PC-9 (cell line): ENCODE measurements around the gene DMPK. TPM values are rescaled to one million over a fixed set of nuclear protein-coding genes. Genes with fewer than 3 reads are reported as not detected.

Experiments
- BruUV-seq: library from RNA; stranded (reverse); fragments of 400-500 nt; replicated peaks from 2 replicates; lab custom pipeline; 2021; lab: Mats Ljungman, UMichigan
- CTCF ChIA-PET: fragments of 300-600 bp; sonication (Branson Sonifier 250); formaldehyde crosslinking; loops from one replicate; lab custom pipeline; 2022; ENCODE audit warnings: antibody characterized with exemption; lab: Charles Lee
- POLR2A ChIA-PET: fragments of 300-600 bp; sonication (Branson Sonifier 250); formaldehyde crosslinking; loops from one replicate; lab custom pipeline; 2022; ENCODE audit warnings: antibody characterized with exemption; ENCODE audit not compliant: unreplicated experiment; lab: Charles Lee
- DNase-seq, 2 experiments: peaks; one replicate each; pipeline versions ENCODE4 v3.0.0 to v3.0.0-alpha.2; 2015 to 2022; ENCODE audit warnings: mixed read lengths in 1 of 2
- H2AFZ ChIP-seq: fragments of 200-600 bp; sonication (generic); 2 replicates; pipeline ENCODE4 v1.8.1; 2017; ENCODE audit warnings: antibody characterized with exemption
- H3F3A ChIP-seq: fragments of 200-600 bp; sonication (generic); 2 replicates; pipeline ENCODE4 v1.8.1; 2017; ENCODE audit warnings: antibody characterized with exemption, mild to moderate bottlenecking, low read depth; ENCODE audit not compliant: insufficient read depth
- H3K27ac ChIP-seq: fragments of 200-600 bp; sonication (generic); 2 replicates; pipeline ENCODE4 v1.6.1; 2016; ENCODE audit warnings: mixed run types
- H3K27me3 ChIP-seq: fragments of 200-600 bp; sonication (generic); 2 replicates; pipeline ENCODE4 v1.6.1; 2016; ENCODE audit warnings: low read depth, mixed run types; ENCODE audit not compliant: insufficient read depth
- H3K36me3 ChIP-seq: fragments of 200-600 bp; sonication (generic); 2 replicates; pipeline ENCODE4 v1.6.1; 2016; ENCODE audit warnings: low read depth, mixed run types
- H3K4me1 ChIP-seq: fragments of 200-600 bp; sonication (generic); replicated peaks from 2 replicates; pipeline ENCODE4 v1.6.1; 2016; ENCODE audit warnings: mixed run types; ENCODE audit not compliant: insufficient read depth
- H3K4me2 ChIP-seq: fragments of 200-600 bp; sonication (generic); 2 replicates; pipeline ENCODE4 v1.6.1; 2017; ENCODE audit warnings: mixed run types
- H3K4me3 ChIP-seq: fragments of 200-600 bp; sonication (generic); 2 replicates; pipeline ENCODE4 v1.6.1; 2016; ENCODE audit warnings: mixed run types
- H3K79me2 ChIP-seq: fragments of 200-600 bp; sonication (generic); 2 replicates; pipeline ENCODE4 v1.6.1; 2017; ENCODE audit warnings: low read depth, mixed run types
- H3K9me2 ChIP-seq: fragments of 200-600 bp; sonication (generic); 2 replicates; pipeline ENCODE4 v1.8.1; 2017; ENCODE audit warnings: mild to moderate bottlenecking; ENCODE audit not compliant: insufficient read depth
- H3K9me3 ChIP-seq: fragments of 200-600 bp; sonication (generic); 2 replicates; pipeline ENCODE4 v1.8.1; 2016; ENCODE audit warnings: low read depth; ENCODE audit not compliant: insufficient read depth
- H4K20me1 ChIP-seq: fragments of 200-600 bp; sonication (generic); 2 replicates; pipeline ENCODE4 v1.8.1; 2017; ENCODE audit not compliant: insufficient read depth
- EZH2 ChIP-seq: fragments of 200-600 bp; sonication (generic); IDR thresholded peaks from 2 replicates; pipeline ENCODE4 v1.8.0; 2017; ENCODE audit warnings: antibody characterized with exemption, low read depth
- intact Hi-C: fragments of 100-400 bp; cut with micrococcal nuclease; formaldehyde crosslinking; loops from one replicate; pipeline ENCODE4 v1.10.0; 2022; ENCODE audit not compliant: unreplicated experiment
- total RNA-seq: library from RNA; stranded (reverse); gene quantifications from 2 replicates; pipeline ENCODE4 v1.2.3, GENCODE V29; 2021
- TF ChIP-seq, protein P1 (sequence below): fragments of 200-600 bp; sonication (generic); conservative IDR thresholded peaks from 2 replicates; pipeline ENCODE4 v1.6.1; 2017; ENCODE audit warnings: mixed run types, antibody characterized with exemption, mild to moderate bottlenecking, moderate library complexity

The DMPK gene
- total RNA-seq, 1 experiment from 2014 or later = 110 TPM

DNA sequence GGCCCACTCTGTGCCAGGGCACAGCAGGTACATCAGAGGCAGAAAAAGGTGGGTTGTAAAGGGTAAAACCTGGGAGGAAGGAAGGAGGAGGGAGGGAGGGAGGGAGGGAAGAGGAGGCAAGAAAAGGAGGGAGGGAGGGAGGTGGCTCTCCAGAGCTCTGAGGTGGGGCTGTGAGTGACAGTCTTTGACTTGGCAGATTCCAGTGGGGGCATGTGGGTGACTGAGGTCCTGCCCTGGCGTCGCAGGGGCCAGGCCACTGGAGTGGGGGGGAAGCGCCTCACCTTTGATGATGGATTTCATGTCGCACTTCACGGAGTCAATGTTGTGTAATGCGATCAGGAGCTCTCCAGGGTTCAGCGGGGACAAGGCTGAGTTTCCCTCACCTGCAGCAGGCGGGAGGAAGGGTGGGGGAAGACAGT, 38.8 kb upstream of the DMPK start:
- no peaks in the 10 kb centered on the region for H3K9me2 ChIP-seq
- H4K20me1 ChIP-seq = peaks cover 4% of the 10 kb centered on the region; the same call in 1 of the 2 replicates
- no peak overlapping the region for H3K27ac ChIP-seq
- H3K4me3 ChIP-seq = no peak overlapping the region
- no peaks in the 10 kb centered on the region for H3K27me3 ChIP-seq
- ChIA-PET POLR2A (no interaction called here), CTCF (no interaction called here)
- peak in 1 of 2 experiments; percentile 31 for DNase-seq
- TF ChIP-seq EZH2 = no peak
- TF ChIP-seq, protein P1, sequence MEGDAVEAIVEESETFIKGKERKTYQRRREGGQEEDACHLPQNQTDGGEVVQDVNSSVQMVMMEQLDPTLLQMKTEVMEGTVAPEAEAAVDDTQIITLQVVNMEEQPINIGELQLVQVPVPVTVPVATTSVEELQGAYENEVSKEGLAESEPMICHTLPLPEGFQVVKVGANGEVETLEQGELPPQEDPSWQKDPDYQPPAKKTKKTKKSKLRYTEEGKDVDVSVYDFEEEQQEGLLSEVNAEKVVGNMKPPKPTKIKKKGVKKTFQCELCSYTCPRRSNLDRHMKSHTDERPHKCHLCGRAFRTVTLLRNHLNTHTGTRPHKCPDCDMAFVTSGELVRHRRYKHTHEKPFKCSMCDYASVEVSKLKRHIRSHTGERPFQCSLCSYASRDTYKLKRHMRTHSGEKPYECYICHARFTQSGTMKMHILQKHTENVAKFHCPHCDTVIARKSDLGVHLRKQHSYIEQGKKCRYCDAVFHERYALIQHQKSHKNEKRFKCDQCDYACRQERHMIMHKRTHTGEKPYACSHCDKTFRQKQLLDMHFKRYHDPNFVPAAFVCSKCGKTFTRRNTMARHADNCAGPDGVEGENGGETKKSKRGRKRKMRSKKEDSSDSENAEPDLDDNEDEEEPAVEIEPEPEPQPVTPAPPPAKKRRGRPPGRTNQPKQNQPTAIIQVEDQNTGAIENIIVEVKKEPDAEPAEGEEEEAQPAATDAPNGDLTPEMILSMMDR = no peak
- no peaks in the 10 kb centered on the region for H3K9me3 ChIP-seq
- no peaks in the 10 kb centered on the region for H3K79me2 ChIP-seq
- intact Hi-C loops = no loop called here
- no peaks in the 10 kb centered on the region for H3K36me3 ChIP-seq
- H3K4me1 ChIP-seq = no peaks in the 10 kb centered on the region
- no TSS peak for BruUV-seq
- H3K4me2 ChIP-seq = no peak overlapping the region
- no peak overlapping the region for H2AFZ ChIP-seq
- H3F3A ChIP-seq = peaks cover 14% of the 10 kb centered on the region; the same call in 1 of the 2 replicates

DNA sequence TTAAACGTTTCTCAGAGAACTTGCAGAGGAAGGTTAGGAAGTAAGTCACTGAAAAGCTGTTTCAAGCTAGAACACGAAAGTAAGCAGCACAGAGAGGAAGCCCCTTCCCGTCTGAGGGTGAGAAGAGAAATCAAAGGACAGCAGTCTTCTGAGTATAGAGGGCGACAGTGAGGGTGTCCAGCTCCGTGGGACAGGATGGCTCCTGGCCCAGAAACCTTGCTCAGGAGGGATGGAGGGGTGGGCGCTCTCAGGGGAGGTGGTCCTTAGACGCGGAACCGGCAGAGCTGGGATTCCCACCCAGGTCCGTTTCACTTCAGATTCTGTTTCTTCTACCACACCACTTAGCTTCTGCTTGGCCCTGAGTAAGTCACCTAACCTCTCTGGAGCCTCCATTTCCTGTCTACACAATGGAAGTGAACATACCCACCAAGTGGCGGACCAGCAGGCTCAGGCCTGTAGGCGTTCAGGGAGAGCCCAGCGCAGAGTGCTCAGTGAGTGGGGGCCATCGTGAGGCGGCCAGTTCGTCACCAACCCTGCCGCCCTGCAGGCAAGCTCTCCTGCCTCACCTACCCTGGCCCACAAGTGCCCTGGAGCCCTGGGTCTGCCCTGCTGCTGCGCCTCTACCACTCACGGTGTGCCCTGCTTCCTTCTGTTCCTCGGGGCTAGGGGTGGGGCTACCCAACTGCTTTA, 38.3 kb upstream of the DMPK start:
- peaks cover 4% of the 10 kb centered on the region; the same call in 1 of the 2 replicates for H4K20me1 ChIP-seq
- no peaks in the 10 kb centered on the region for H3K79me2 ChIP-seq
- no TSS peak for BruUV-seq
- H3K36me3 ChIP-seq = no peaks in the 10 kb centered on the region
- intact Hi-C loops = no loop called here
- POLR2A ChIA-PET = no interaction called here
- H3K27me3 ChIP-seq = no peaks in the 10 kb centered on the region
- peak in 1 of 2 experiments; percentile 33 for DNase-seq
- H3F3A ChIP-seq = peaks cover 14% of the 10 kb centered on the region; the same call in 1 of the 2 replicates
- H2AFZ ChIP-seq = no peak overlapping the region
- H3K27ac ChIP-seq = no peak overlapping the region
- H3K4me1 ChIP-seq = no peaks in the 10 kb centered on the region
- CTCF ChIA-PET = no interaction called here
- H3K4me2 ChIP-seq = no peak overlapping the region
- TF ChIP-seq EZH2 = no peak
- TF ChIP-seq, protein P1 = no peak
- H3K9me3 ChIP-seq = no peaks in the 10 kb centered on the region
- H3K4me3 ChIP-seq = no peak overlapping the region
- H3K9me2 ChIP-seq = no peaks in the 10 kb centered on the region

DNA sequence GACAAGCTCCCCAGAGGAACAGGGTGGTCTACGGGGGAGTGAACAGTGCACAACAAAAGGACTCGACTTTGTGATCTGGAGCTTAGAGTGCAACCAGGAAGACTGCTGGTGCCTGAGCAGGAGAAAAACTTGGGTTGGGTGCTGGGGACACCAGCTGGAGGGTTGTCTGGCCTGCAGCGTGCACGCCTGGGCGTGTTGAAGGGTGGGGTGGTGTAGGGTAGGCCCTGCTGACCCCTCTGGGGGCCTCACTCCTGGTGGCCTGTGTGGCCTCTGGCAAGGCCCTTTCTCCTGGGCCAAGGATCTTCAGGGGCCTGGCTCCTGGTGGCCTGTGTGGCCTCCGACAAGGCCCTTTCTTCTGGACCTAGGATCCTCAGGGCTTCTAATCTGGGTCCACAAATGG, 37.5 kb upstream of the DMPK start:
- intact Hi-C loops = no loop called here
- no peak overlapping the region for H3K27ac ChIP-seq
- CTCF ChIA-PET = no interaction called here

More for the DNA sequence above, 37.5 kb upstream of the DMPK start:
- no peaks in the 10 kb centered on the region for H3K9me3 ChIP-seq
- DNase-seq = peak in 1 of 2 experiments; percentile 16
- no peak overlapping the region for H2AFZ ChIP-seq
- H3F3A ChIP-seq = peaks cover 14% of the 10 kb centered on the region
- no peak overlapping the region for H3K4me3 ChIP-seq
- H3K27me3 ChIP-seq = no peaks in the 10 kb centered on the region
- H3K79me2 ChIP-seq = no peaks in the 10 kb centered on the region
- H3K36me3 ChIP-seq = no peaks in the 10 kb centered on the region
- H3K9me2 ChIP-seq = no peaks in the 10 kb centered on the region
- peaks cover 4% of the 10 kb centered on the region; the same call in 1 of the 2 replicates for H4K20me1 ChIP-seq
- TF ChIP-seq, protein P1 = no peak
- TF ChIP-seq EZH2 = no peak
- H3K4me2 ChIP-seq = no peak overlapping the region
- H3K4me1 ChIP-seq = no peaks in the 10 kb centered on the region
- BruUV-seq = no TSS peak
- POLR2A ChIA-PET = interaction anchor here (0.7 kb wide), 1 partner anchor 89 kb away, joined by 3 read pairs; no protein-coding TSS in a partner anchor
